Gastrocnemius medialis (tissue), 4 donors: ENCODE data around the gene ZIC2.

Source experiments
- POLR2A ChIP-seq, 2 donors: fragments of 450-650 bp; IDR thresholded peaks; one replicate each; pipeline ENCODE4 v1.6.1; 2017; ENCODE audit warnings: antibody characterized with exemption in 2 of 2, mild to moderate bottlenecking in 2 of 2, moderate library complexity in 2 of 2
- TF ChIP-seq, protein P1 (sequence below), 5 experiments: fragments of 450-650 bp in 3 of 5; fragments of 200-600 bp in 2 of 5; sonication (generic) in 2 of 5; IDR thresholded peaks in 4 of 5; conservative IDR thresholded peaks in 1 of 5; 1 replicate in 4 of 5; 2 replicates in 1 of 5; pipeline ENCODE4 v1.5.1; 2016 to 2019; ENCODE audit warnings: antibody characterized with exemption in 5 of 5, mild to moderate bottlenecking in 3 of 5, moderate library complexity in 3 of 5

DNA sequence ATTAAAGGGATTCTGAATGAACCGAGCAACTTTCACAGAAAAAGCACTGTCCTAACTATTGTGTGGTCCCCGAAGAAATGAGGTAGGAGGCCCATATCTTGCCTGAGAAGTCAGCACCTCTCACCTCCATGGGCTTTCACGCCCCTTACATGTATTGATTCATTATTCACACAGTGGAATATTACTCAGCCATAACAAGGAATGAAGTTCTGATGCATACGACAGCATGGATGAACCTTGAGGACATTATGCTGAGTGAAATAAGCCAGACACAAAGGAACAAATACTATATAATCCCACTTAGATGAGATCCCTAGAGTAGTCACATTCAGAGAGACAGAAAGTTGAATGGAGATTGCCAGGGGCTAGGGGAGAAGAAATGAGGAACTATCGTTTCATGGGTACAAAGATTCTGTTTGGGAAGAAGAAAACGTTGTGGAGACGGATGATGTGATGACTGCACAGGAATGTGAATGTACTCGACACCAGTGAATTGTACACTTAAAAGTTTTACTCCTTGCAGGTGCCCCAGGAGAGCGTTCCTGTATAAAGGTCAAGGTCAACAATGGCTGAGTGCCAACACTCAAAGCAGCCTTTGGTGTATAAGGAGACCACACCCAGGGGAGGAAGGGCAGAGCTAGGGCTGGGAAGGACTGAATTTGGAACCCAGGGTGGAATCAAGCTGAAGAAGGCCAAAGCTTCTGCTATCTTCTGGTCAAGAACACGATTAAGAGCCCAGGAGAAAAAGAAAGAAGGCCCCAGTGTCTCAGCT is 32.5 kb upstream of the ZIC2 start:
- TF ChIP-seq, protein P1, sequence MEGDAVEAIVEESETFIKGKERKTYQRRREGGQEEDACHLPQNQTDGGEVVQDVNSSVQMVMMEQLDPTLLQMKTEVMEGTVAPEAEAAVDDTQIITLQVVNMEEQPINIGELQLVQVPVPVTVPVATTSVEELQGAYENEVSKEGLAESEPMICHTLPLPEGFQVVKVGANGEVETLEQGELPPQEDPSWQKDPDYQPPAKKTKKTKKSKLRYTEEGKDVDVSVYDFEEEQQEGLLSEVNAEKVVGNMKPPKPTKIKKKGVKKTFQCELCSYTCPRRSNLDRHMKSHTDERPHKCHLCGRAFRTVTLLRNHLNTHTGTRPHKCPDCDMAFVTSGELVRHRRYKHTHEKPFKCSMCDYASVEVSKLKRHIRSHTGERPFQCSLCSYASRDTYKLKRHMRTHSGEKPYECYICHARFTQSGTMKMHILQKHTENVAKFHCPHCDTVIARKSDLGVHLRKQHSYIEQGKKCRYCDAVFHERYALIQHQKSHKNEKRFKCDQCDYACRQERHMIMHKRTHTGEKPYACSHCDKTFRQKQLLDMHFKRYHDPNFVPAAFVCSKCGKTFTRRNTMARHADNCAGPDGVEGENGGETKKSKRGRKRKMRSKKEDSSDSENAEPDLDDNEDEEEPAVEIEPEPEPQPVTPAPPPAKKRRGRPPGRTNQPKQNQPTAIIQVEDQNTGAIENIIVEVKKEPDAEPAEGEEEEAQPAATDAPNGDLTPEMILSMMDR (IDR thresholded peaks at IDR 0.05 in 4 of 5, conservative IDR thresholded peaks at IDR 0.05 in 1 of 5) = no peak
- no peak for TF ChIP-seq POLR2A (IDR thresholded peaks at IDR 0.05)
